ENCODE measurements around the gene CASS4.

The CASS4 gene

DNA sequence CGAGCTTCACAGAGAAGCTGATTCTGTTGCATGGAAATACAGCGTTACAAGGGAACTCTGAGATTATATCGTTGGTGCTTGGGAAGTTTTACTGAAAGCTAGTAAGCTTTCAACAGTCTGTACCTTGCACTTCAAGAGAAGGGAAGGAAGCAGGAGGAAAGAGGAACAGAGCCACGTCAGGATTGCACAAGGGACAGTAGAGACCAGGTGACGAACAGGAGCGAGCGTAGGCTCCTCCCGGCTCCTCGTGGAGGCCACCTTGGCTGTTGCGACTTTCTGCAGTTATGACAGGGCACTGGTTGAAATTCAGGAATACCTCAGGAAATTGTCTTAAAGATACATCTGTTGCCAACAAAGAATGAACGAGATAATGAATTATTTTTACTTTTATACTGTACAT, 75.2 kb downstream of the CASS4 start:
- TF ChIP-seq, protein P1, sequence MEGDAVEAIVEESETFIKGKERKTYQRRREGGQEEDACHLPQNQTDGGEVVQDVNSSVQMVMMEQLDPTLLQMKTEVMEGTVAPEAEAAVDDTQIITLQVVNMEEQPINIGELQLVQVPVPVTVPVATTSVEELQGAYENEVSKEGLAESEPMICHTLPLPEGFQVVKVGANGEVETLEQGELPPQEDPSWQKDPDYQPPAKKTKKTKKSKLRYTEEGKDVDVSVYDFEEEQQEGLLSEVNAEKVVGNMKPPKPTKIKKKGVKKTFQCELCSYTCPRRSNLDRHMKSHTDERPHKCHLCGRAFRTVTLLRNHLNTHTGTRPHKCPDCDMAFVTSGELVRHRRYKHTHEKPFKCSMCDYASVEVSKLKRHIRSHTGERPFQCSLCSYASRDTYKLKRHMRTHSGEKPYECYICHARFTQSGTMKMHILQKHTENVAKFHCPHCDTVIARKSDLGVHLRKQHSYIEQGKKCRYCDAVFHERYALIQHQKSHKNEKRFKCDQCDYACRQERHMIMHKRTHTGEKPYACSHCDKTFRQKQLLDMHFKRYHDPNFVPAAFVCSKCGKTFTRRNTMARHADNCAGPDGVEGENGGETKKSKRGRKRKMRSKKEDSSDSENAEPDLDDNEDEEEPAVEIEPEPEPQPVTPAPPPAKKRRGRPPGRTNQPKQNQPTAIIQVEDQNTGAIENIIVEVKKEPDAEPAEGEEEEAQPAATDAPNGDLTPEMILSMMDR (IDR thresholded peaks at IDR 0.05; ENCODE audit: extremely low read depth, missing control alignments) = no peak
- DNase-seq (ENCODE audit: low spot score) = no peak

DNA sequence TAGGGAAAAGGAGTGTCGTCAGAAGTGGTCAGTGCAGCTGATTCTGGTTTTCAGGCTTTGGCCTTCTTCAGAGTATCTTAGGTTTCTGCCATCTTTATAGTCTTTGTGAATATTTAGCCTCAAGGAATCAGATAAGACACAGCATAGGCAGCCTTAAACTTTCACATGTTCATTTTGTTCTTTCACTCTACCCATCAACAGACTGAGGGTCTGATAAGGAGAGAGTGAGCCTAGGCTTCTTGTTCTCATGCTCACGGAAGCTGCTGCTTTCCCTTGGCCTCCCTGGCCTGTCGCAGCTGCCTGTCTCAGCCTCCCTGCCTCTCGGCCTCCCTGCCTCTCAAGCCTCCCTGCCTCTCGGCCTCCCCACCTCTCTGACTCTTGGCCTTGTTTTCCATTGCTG, 76.5 kb downstream of the CASS4 start:
- no peak for DNase-seq (ENCODE audit: low spot score)
- TF ChIP-seq, protein P1 (IDR thresholded peaks at IDR 0.05; ENCODE audit: extremely low read depth, missing control alignments) = no peak

DNA sequence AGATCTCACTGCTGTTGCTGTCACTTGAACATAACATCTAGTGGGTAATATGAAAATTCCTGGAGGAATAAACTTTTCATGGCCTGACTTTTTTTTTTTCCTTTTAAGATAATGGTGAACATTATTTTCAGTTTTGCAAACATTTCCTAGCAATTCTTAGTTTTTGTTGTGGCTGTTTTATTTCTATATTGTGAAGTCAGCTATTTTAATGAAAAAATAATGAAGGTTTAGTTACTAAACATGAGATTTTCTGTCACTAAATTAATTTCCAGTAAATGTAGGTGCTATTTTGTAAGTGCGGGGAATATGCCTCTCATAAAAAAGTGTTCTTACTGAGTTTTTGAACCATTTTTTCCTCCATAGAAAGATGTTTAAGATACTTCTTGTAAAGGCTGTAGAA, 89.1 kb downstream of the CASS4 start:
- TF ChIP-seq, protein P1 (IDR thresholded peaks at IDR 0.05; ENCODE audit: extremely low read depth, missing control alignments) = no peak
- DNase-seq (ENCODE audit: low spot score) = no peak

DNA sequence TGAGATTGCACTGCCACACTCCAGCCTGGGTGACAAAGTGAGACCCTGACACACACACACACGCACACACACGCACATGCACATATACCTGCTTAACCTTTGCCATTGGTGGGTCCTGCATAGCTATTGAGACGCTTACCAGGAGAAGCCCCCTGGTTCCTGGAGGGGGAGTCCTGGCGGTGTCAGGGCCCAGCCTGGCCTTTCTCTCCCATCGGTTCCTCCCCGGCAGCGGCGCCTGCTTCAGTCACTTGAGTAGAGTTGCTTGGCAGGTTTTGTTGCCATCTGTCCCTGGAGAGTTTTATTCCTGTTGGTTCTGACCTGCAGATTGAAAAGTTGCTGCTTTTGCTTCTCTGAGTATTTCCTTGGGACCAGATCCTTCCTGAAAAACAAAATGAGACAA, 91.9 kb downstream of the CASS4 start:
- DNase-seq (ENCODE audit: low spot score) = no peak
- TF ChIP-seq, protein P1 (IDR thresholded peaks at IDR 0.05; ENCODE audit: extremely low read depth, missing control alignments) = no peak

DNA sequence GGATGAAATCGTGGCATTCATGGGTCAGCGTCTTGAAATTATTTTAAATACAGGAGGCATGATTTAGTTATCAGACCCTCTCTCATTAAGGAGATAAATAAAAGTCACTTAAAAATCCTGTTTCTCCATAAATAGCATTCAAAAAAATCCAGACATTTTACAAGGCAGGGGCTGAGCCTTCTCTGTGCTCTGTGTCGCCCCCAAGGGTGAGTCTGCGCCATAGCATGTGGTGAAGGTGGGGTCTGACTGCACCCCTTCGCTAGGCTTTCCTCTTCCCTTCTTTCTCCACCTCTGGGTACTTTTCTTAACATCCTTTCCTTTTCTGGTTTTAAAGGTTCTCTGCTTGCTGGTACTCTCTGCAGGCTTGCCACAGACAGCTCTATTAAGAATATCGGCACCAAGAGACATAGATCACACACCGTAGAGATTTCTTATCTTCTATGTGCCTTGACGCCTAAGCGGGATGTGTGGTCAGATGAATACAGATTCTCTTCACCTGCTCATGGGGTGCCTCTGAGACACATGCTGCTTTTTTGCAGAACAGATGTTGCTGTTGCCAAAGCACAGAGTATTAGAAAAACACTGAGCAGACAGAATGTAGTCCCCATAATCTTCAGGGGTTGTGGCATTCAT, 92.4 kb downstream of the CASS4 start:
- TF ChIP-seq, protein P1 (IDR thresholded peaks at IDR 0.05; ENCODE audit: extremely low read depth, missing control alignments) = peak; percentile 42
- DNase-seq (ENCODE audit: low spot score) = no peak

DNA sequence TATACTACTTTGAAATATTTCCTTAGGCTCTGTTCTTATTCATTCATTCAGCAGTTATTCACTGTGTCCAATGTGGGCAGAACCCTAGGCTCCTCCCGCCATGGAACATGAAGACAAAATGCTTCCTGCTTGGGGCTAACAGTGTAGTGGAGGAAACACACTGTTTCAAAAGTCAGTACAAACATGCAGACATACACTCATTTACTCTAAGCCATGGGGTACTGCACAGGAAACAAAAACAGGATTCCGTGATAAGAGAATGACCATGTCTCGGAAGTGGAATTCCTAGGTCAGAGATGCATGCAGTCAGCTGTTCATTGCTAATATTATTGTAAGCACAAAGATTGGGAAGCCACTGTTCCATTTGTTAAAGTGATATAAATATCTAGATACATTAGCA, 94.0 kb downstream of the CASS4 start:
- TF ChIP-seq, protein P1 (IDR thresholded peaks at IDR 0.05; ENCODE audit: extremely low read depth, missing control alignments) = no peak
- DNase-seq (ENCODE audit: low spot score) = no peak

All from GM20000 (cell line).